HCT116 (cell line): ENCODE results near the gene STBD1. TPM values are rescaled to one million over a fixed set of nuclear protein-coding genes. Genes with fewer than 3 reads are reported as not detected.

ENCODE experiments used
- ATAC-seq: fragments of 200-7000 bp; cut with Tn5 transposase; 2 replicates; pipeline ENCODE4 v1.9.1; 2020; ENCODE audit warnings: mild to moderate bottlenecking, moderate library complexity
- BruUV-seq: library from RNA; stranded (reverse); fragments of 400-500 nt; replicated peaks from 2 replicates; lab custom pipeline; 2021; lab: Mats Ljungman, UMichigan
- CTCF ChIA-PET: fragments of 300-600 bp; sonication (Branson Sonifier 250); formaldehyde crosslinking; loops from one replicate; lab custom pipeline; 2021; ENCODE audit warnings: antibody characterized with exemption; lab: Charles Lee
- POLR2A ChIA-PET: fragments of 300-600, 350-600 bp; sonication (Branson Sonifier 250); formaldehyde crosslinking; loops from one replicate; lab custom pipeline; 2021; ENCODE audit warnings: antibody characterized with exemption; lab: Charles Lee
- RAD21 ChIA-PET, 2 experiments: fragments of 300-600 bp; sonication (Branson Sonifier 250); formaldehyde crosslinking; loops; one replicate each; lab custom pipeline; 2023; ENCODE audit warnings: low total read pairs in 2 of 2; ENCODE audit not compliant: uncharacterized antibody in 2 of 2, unreplicated experiment in 2 of 2, low non-redundant PET in 1 of 2; lab: Charles Lee
- DNase-seq: peaks from one replicate; pipeline ENCODE4 v3.0.0-alpha.2; 2010; ENCODE audit warnings: low read depth, low spot score
- H2AFZ ChIP-seq: fragments of 200-600 bp; shearing (Covaris generic), sonication (generic); 2 replicates; pipeline ENCODE4 v1.6.1; 2017; ENCODE audit warnings: low read depth, mixed run types, mixed read lengths, antibody characterized with exemption, low read length; ENCODE audit not compliant: poor library complexity, severe bottlenecking
- H3K27ac ChIP-seq: 2 replicates; pipeline ENCODE4 v1.5.1; 2012; ENCODE audit warnings: low read depth, low read length
- H3K27me3 ChIP-seq: fragments of 200-600 bp; sonication (generic); 2 replicates; pipeline ENCODE4 v1.6.1; 2016; ENCODE audit warnings: mixed run types, low read length, mixed read lengths; ENCODE audit not compliant: insufficient read depth
- H3K36me3 ChIP-seq, 2 experiments: fragments of 200-500 bp in 1 of 2; fragments of 200-600 bp in 1 of 2; sonication (Bioruptor generic) in 1 of 2; sonication (generic) in 1 of 2; 2 replicates each; pipeline versions ENCODE4 v1.5.1 to v1.6.1; 2014 to 2016; ENCODE audit warnings: low read length in 2 of 2, inconsistent platforms in 1 of 2, mixed read lengths in 1 of 2, mixed run types in 1 of 2; ENCODE audit not compliant: insufficient read depth in 2 of 2, control insufficient read depth in 1 of 2
- H3K4me1 ChIP-seq, 2 experiments: fragments of 200-600 bp in 1 of 2; sonication (generic) in 1 of 2; 2 replicates each; pipeline versions ENCODE4 v1.5.1 to v1.6.1; 2012 to 2017; ENCODE audit warnings: low read length in 2 of 2, inconsistent platforms in 1 of 2, mild to moderate bottlenecking in 1 of 2, mixed read lengths in 1 of 2, mixed run types in 1 of 2, moderate library complexity in 1 of 2; ENCODE audit not compliant: insufficient read depth in 2 of 2, control insufficient read depth in 1 of 2
- H3K4me2 ChIP-seq: fragments of 200-600 bp; sonication (generic); 2 replicates; pipeline ENCODE4 v1.6.1; 2017; ENCODE audit warnings: mixed run types, low read length, mixed read lengths
- H3K4me3 ChIP-seq, 2 experiments: fragments of 200-600 bp in 1 of 2; sonication (generic) in 1 of 2; replicated peaks in 1 of 2; 2 replicates each; pipeline ENCODE4 v1.5.1; 2011 to 2016; ENCODE audit warnings: low read length in 2 of 2, control low read depth in 1 of 2, low read depth in 1 of 2, mild to moderate bottlenecking in 1 of 2, mixed read lengths in 1 of 2, mixed run types in 1 of 2
- H3K79me2 ChIP-seq: fragments of 200-600 bp; sonication (generic); 2 replicates; pipeline ENCODE4 v1.6.1; 2017; ENCODE audit warnings: mild to moderate bottlenecking, mixed run types, low read length, moderate library complexity, mixed read lengths; ENCODE audit not compliant: insufficient read depth
- H3K9ac ChIP-seq: fragments of 200-600 bp; sonication (generic); 2 replicates; pipeline ENCODE4 v1.6.1; 2016; ENCODE audit warnings: low read length, mixed read lengths
- H3K9me2 ChIP-seq: fragments of 200-600 bp; sonication (generic), shearing (Covaris generic); 2 replicates; pipeline ENCODE4 v1.6.1; 2017; ENCODE audit warnings: mixed run types, mild to moderate bottlenecking, moderate library complexity; ENCODE audit not compliant: insufficient read depth
- H3K9me3 ChIP-seq, 2 experiments: fragments of 200-500 bp in 1 of 2; fragments of 200-600 bp in 1 of 2; sonication (Bioruptor generic) in 1 of 2; sonication (generic) in 1 of 2; 2 replicates each; pipeline ENCODE4 v1.6.1; 2014 to 2017; ENCODE audit warnings: low read length in 2 of 2, mixed read lengths in 2 of 2, inconsistent platforms in 1 of 2, low read depth in 1 of 2, mild to moderate bottlenecking in 1 of 2, mixed run types in 1 of 2, moderate library complexity in 1 of 2; ENCODE audit not compliant: control insufficient read depth in 1 of 2, insufficient read depth in 1 of 2
- H4K20me1 ChIP-seq: fragments of 200-600 bp; sonication (generic), shearing (Covaris generic); 2 replicates; pipeline ENCODE4 v1.6.1; 2017; ENCODE audit warnings: mixed run types, mild to moderate bottlenecking, moderate library complexity; ENCODE audit not compliant: insufficient read depth
- ATF3 ChIP-seq: IDR thresholded peaks from 2 replicates; pipeline ENCODE4 v1.6.1; 2012
- CBX3 ChIP-seq: IDR thresholded peaks from 2 replicates; pipeline ENCODE4 v1.6.1; 2012; ENCODE audit warnings: low read depth
- CEBPB ChIP-seq: IDR thresholded peaks from 2 replicates; pipeline ENCODE4 v1.6.1; 2012; ENCODE audit warnings: low read depth
- CTCF ChIP-seq, 3 experiments: fragments of 200-600 bp in 1 of 3; sonication (generic) in 1 of 3; IDR thresholded peaks in 2 of 3; conservative IDR thresholded peaks in 1 of 3; 2 replicates each; pipeline ENCODE4 v1.5.1; 2012 to 2017; ENCODE audit warnings: low read depth in 2 of 3, low read length in 2 of 3, antibody characterized with exemption in 1 of 3, borderline replicate concordance in 1 of 3, control low read depth in 1 of 3, mild to moderate bottlenecking in 1 of 3, mixed read lengths in 1 of 3, mixed run types in 1 of 3, moderate library complexity in 1 of 3; ENCODE audit not compliant: insufficient read depth in 1 of 3
- EGR1 ChIP-seq: IDR thresholded peaks from 2 replicates; pipeline ENCODE4 v1.6.1; 2012; ENCODE audit warnings: low read depth
- ELF1 ChIP-seq: IDR thresholded peaks from 2 replicates; pipeline ENCODE4 v1.6.1; 2012; ENCODE audit warnings: low read depth, borderline replicate concordance
- EZH2 ChIP-seq: fragments of 200-600 bp; sonication (generic); IDR thresholded peaks from 2 replicates; pipeline ENCODE4 v1.6.1; 2017; ENCODE audit warnings: antibody characterized with exemption, mixed run types
- EZH2phosphoT487 ChIP-seq: fragments of 200-600 bp; IDR thresholded peaks from 2 replicates; pipeline ENCODE4 v1.6.1; 2018; ENCODE audit warnings: antibody characterized with exemption, borderline replicate concordance
- FOSL1 ChIP-seq: IDR thresholded peaks from 2 replicates; pipeline ENCODE4 v1.6.1; 2012; ENCODE audit warnings: low read depth
- MAX ChIP-seq: IDR thresholded peaks from 2 replicates; pipeline ENCODE4 v1.6.1; 2012
- POLR2A ChIP-seq: IDR thresholded peaks from 2 replicates; pipeline ENCODE4 v1.7.0; 2011; ENCODE audit warnings: borderline replicate concordance; ENCODE audit not compliant: insufficient read depth, insufficient read length; ENCODE audit errors: extremely low read depth
- POLR2AphosphoS5 ChIP-seq: IDR thresholded peaks from 2 replicates; pipeline ENCODE4 v1.6.1; 2011; ENCODE audit warnings: mild to moderate bottlenecking, low read depth, low read length, moderate library complexity
- RAD21 ChIP-seq: IDR thresholded peaks from 2 replicates; pipeline ENCODE4 v1.6.1; 2012; ENCODE audit warnings: low read depth, mild to moderate bottlenecking
- REST ChIP-seq: IDR thresholded peaks from 2 replicates; pipeline ENCODE4 v1.6.1; 2012; ENCODE audit warnings: low read depth
- SIN3A ChIP-seq: IDR thresholded peaks from 2 replicates; pipeline ENCODE4 v1.6.1; 2012; ENCODE audit warnings: low read depth
- SP1 ChIP-seq: IDR thresholded peaks from 2 replicates; pipeline ENCODE4 v1.6.1; 2012; ENCODE audit warnings: low read depth
- SRF ChIP-seq: IDR thresholded peaks from 2 replicates; pipeline ENCODE4 v1.6.1; 2012; ENCODE audit warnings: low read depth
- TCF7L2 ChIP-seq: IDR thresholded peaks from 2 replicates; pipeline ENCODE4 v1.7.0; 2011; ENCODE audit warnings: borderline replicate concordance, inconsistent platforms; ENCODE audit not compliant: insufficient read depth, insufficient read length; ENCODE audit errors: extremely low read depth
- ZBTB33 ChIP-seq: IDR thresholded peaks from 2 replicates; pipeline ENCODE4 v1.6.1; 2011; ENCODE audit warnings: mild to moderate bottlenecking, low read length, moderate library complexity; ENCODE audit not compliant: insufficient replicate concordance; ENCODE audit errors: extremely low read depth
- ZFX ChIP-seq: fragments of 450-650 bp; IDR thresholded peaks from 2 replicates; pipeline ENCODE4 v1.6.1; 2017
- intact Hi-C: fragments of 100-400 bp; cut with micrococcal nuclease; formaldehyde crosslinking; loops from 2 replicates; pipeline ENCODE4 v1.10.0; 2022
- total RNA-seq: library from RNA; stranded (reverse); gene quantifications from one replicate; pipeline ENCODE4 v1.2.1, GENCODE V29; 2021; ENCODE audit not compliant: unreplicated experiment

The STBD1 gene
- total RNA-seq, 1 experiment from 2014 or later: 5.6 TPM

GRCh38 chr4:76342191-76342590 lies 35.7 kb downstream of the STBD1 start:
- H3K36me3 ChIP-seq: no peaks in the 10 kb centered on the region
- RAD21 ChIA-PET: no interaction called here
- intact Hi-C loops: no loop called here
- no peak overlapping the region for H3K27ac ChIP-seq
- no TSS peak for BruUV-seq
- POLR2A ChIA-PET: no interaction called here
- no peaks in the 10 kb centered on the region for H3K4me1 ChIP-seq
- CTCF ChIA-PET: no interaction called here
- no peaks in the 10 kb centered on the region for H3K79me2 ChIP-seq
- no peak overlapping the region for H3K9ac ChIP-seq
- no peaks in the 10 kb centered on the region for H3K9me2 ChIP-seq
- H3K4me3 ChIP-seq: no peak overlapping the region
- DNase-seq: no peak
- H2AFZ ChIP-seq: no peak overlapping the region
- TF ChIP-seq SRF: no peak
- TF ChIP-seq EZH2phosphoT487: no peak
- TF ChIP-seq EZH2: no peak
- no peak for TF ChIP-seq TCF7L2
- TF ChIP-seq ELF1: no peak
- TF ChIP-seq CEBPB: no peak
- TF ChIP-seq POLR2A: no peak
- no peak for TF ChIP-seq ATF3
- TF ChIP-seq ZBTB33: no peak
- TF ChIP-seq ZFX: no peak
- TF ChIP-seq EGR1: no peak
- no peak for TF ChIP-seq POLR2AphosphoS5
- TF ChIP-seq RAD21: no peak
- TF ChIP-seq SIN3A: no peak
- no peak for TF ChIP-seq CBX3
- TF ChIP-seq FOSL1: no peak
- TF ChIP-seq REST: no peak
- no peak for TF ChIP-seq SP1
- TF ChIP-seq CTCF (IDR thresholded peaks at IDR 0.05 in 2 of 3, conservative IDR thresholded peaks at IDR 0.05 in 1 of 3; ENCODE audit: borderline replicate concordance in 1 of 3, insufficient read depth in 1 of 3, low read depth in 2 of 3, low read length in 2 of 3): no peak
- TF ChIP-seq MAX: no peak
- TF ChIP-seq, all 23 proteins: peak for 0
- Histone ChIP-seq H3K27me3 (no peaks in the 10 kb centered on the region), H3K4me2 (no peak overlapping the region), H4K20me1 (no peaks in the 10 kb centered on the region), H3K9me3 (no peaks in the 10 kb centered on the region)
- no peak for ATAC-seq
